Measurements from ENCODE around the gene INPP4B.

The INPP4B gene

DNA sequence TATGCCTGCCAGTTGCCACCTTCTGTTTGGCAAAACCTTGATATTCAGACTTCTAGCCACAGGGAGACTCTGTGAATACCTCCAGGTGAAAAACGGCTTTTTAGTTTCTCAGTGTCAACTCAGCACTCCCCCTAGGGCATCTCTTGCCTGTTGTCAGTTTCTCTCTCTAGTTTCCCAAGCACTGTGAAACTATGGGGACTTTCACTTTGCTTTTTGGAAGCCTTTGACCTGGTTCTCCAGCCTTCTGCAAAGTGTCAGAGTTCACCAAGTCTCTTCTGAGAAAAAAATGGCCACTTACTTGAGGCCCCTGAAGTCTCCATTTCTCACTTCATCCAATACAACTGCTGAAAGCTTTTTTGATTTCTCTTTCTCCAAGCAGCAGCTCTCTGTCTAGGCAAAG lies 521.5 kb downstream of the INPP4B start:
- H3K27ac ChIP-seq, result no peak overlapping the region
- no peak for TF ChIP-seq CTCF (conservative IDR thresholded peaks at IDR 0.05)

GRCh38 chr4:142322996-142323395 lies 523.1 kb downstream of the INPP4B start:
- no peak for TF ChIP-seq CTCF (conservative IDR thresholded peaks at IDR 0.05)
- H3K27ac ChIP-seq, result no peak overlapping the region

DNA sequence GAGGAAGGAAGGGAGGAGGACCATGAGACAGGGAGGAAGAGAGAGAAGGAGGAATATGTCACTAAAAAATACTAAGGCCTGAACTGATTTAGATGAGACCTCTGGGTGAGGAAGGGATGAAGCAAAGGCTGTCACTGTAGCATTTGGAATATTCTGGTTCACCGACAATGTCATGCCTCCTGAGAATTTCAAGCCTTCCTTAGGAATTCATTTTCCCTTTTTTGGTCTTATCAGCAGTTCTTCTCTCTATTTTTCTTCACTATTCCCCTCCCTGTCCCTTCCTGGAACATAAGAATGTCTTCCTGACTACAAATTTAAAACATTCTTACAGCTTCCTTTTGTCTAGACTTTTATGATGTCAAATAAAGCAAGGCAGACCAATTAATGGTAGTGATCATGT lies 527.8 kb downstream of the INPP4B start:
- TF ChIP-seq CTCF (conservative IDR thresholded peaks at IDR 0.05), result no peak

DNA sequence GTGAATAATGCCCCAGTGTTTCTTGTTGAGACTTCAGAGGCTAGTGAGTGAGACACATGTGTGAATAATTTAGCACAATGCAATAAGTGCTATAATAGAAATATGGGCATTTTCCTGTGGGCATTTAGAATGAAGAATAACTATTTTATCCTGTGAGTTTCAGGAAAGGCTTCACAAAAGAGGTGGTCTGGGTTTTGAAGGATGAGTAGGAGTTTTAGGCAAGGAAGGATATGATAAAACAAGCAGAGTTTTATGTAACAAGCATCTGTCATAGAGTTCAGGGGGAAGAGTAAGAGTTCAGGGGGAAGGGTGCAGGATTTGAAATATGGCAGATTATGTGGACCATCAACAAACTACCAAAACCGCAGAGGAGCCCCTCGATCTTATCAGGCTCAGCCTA lies 529.2 kb downstream of the INPP4B start:
- H3K27ac ChIP-seq, result no peak overlapping the region
- TF ChIP-seq CTCF (conservative IDR thresholded peaks at IDR 0.05), result no peak

More for the DNA sequence above, 527.8 kb downstream of the INPP4B start:
- no peak overlapping the region for H3K27ac ChIP-seq

- no peak for TF ChIP-seq CTCF (conservative IDR thresholded peaks at IDR 0.05)
- no peak overlapping the region for H3K27ac ChIP-seq
Measured at GRCh38 chr4:142316025-142316424, 530.1 kb downstream of the INPP4B start.

GRCh38 chr4:142314686-142315085 lies 531.4 kb downstream of the INPP4B start:
- no peak for TF ChIP-seq CTCF (conservative IDR thresholded peaks at IDR 0.05)
- H3K27ac ChIP-seq, result peak overlapping the region; percentile 69

- peak overlapping the region; percentile 69 for H3K27ac ChIP-seq
- TF ChIP-seq CTCF (conservative IDR thresholded peaks at IDR 0.05), result no peak
Measured at GRCh38 chr4:142314247-142314646, 531.9 kb downstream of the INPP4B start.

DNA sequence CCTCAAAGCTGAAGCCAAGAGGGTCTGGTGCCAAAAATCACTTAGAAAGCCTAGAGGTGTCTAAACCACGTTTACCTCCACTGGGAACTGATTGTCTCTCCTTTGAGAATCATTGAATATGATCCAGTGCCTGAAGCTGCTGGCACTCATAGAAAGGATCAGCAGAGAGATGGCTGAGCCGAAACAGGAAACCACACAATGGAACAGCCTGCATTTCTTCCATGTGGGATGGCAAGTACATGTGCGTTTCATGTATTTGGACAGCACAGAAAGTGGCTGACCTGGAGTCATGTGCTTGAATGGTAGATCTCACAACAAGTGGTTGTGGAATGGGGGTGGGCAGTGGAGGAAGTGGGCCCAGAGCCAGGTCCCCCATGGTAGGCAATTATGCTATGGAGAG lies 533.7 kb downstream of the INPP4B start:
- no peak overlapping the region for H3K27ac ChIP-seq
- no peak for TF ChIP-seq CTCF (conservative IDR thresholded peaks at IDR 0.05)
